HG03095 (cell line): ENCODE data around the gene PTPRCAP.
"Not testable (repeated sequence)": the region's sequence is repeated elsewhere in the genome, so short reads cannot be mapped to it uniquely, and the experiment has no call there.

Experiments
- ATAC-seq: cut with Tn5 transposase; IDR thresholded peaks from one replicate; pipeline ENCODE4 v1.9.1; 2021; ENCODE audit warnings: moderate library complexity; ENCODE audit not compliant: unreplicated experiment

PTPRCAP gene

DNA sequence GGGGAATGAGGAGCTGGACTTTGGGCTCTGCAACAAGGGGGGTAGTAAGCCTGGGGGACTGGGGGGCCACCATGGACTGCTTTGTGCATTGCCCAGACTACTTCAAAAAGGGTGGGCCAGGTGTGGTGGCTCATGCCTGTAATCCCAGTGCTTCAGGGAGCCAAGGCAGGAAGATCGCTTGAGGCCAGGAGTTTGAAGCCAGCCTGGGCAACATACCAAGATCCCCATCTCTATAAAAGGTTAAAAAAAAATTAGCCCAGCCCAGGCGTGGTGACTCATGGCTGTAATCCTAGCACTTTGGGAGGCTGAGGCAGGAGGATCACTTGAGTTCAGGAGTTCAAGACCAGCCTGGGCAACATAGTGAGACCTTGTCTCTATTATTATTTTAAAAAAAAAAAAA is 28.0 kb upstream of the PTPRCAP start:
- not testable (repeated sequence) for ATAC-seq

GRCh38 chr11:67465189-67465510 is 27.7 kb upstream of the PTPRCAP start:
- no peak for ATAC-seq

DNA sequence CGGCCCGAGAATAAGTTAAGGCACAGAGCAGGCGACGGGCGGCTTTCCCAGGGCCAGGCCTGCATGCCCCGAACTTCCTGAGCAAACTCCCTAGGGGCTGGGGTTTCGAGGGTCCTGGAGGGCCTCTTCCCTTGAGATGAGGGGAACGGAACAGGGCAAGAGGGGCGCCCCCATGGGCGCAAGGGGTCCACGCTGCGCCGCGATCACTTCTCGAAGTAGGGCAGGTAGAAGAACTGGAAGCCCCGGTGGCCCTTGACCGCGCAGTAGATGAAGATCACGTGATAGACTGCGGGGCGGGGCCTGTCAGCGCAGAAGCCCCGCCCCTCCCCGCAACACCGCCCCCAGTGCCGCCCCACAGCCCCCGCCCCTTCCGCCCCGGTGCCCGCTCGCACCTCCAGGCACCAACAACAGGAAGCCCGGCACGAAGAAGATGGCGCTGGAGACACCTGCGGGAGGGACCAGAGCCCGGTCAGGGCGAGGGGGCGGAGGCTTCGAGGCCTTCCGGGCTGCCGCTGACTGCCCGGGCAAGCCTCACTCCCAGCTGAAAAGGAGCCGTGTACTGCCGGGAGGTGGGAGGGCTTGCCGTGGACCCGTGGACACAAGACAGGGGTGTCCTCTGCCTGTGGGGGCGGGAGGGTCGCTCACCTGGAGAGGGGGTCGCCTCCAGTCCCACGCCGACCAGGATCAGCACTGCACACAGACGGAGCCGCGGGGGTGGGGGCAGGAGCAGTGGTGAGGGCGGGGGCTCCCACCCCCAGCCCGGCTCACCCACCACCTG is 27.1 kb upstream of the PTPRCAP start:
- peak; percentile 43 for ATAC-seq

DNA sequence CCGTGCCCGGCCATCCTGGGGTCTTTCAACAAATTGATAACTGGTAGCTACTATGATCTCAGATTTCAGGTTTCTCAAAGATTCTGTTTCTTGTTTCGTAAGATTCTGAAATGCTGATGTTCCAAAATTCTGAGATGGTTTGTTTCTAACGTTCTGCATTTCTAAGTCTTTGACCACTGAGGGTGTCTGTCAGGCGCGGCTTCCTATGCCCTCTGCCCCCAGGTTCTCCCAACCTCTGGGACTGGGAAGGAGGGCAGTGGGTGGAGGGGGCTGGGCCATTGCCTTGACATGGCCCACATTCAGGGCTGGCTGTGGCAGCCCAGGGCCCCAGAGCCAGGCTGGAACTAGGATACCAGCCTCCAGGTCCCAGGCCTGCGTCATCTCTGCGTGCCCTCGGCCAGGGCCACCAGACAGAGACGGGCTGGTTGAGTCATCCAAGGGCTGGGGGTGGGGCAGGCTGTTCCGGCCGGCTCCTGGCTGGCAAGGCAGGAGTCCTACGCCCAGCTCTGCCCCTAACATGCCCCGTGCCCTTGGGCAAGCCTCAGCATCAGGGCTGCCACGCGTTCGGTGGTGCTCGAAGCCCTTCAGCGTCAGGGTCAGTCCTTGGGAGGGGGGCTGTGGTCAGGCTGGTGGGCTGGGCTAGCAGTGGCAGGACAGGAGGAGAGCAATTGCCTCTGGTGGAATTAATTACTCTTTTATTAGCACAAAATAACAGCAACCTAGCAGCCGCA is 26.4 kb upstream of the PTPRCAP start:
- no peak for ATAC-seq

DNA sequence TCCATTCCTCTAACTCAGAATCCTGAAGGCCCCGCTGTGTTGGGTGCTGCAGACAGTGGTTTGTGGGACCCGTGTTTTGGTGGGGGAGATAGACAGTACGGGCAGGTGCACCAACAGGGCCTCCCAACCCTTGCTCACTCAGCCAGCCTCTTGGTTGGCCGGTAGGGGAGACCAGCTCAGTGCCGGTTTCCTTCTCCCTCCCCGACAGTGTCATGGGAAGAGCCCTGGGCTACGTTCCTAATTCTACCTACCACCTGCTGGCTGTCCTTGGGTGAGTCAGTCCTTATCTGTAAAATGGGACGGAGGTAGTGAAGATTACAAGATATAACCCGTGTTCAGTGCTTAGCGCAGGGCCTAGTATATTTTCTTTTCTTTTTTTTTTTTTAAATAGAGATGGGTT is 25.7 kb upstream of the PTPRCAP start:
- ATAC-seq, result no peak

GRCh38 chr11:67458266-67458665 is 20.8 kb upstream of the PTPRCAP start:
- ATAC-seq, result no peak

DNA sequence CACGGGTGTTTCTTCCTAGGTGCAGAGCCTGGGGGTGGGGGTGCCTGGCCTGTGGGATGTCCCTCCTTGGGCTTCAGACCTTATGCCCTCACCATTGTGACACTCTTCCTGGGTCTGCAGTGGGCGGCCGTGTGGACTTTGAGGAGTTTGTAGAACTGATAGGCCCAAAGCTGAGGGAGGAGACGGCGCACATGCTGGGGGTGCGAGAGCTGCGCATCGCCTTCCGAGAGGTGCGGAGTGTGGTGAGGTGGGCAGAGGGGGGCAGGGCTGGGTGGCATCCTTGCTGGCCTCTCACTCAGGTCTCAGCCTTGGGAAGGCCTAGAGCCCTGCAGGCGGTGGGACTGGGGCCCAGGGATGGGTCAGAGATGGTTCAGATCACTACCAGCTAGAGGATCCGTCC is 20.0 kb upstream of the PTPRCAP start:
- no peak for ATAC-seq

DNA sequence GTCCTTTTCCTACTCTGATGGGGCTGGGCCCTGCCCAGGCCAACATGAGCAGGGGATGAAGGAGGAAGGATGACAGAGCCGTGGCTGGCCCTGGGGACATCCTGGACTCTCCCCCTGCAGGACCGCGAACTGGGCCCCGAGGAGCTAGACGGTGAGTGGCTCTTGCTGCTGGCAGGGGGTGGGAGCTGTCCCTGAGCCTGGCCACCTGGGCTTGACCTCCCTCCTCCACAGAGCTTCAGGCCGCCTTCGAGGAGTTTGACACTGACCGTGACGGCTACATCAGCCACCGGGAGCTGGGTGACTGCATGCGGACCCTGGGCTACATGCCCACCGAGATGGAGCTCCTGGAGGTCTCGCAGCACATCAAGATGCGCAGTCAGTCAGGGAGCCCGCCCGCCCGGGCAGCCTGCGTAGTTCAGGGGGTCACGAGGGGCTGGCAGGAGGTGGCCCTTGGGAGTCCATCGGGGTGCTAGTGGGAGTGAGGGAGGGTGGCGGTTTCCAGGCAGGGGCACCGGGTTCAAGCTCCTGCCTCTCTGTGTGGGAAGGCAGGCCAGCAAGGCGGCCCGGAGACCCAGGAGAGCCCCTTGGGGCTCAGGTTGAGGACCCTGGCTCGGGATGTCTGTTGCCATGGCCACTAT is 18.7 kb upstream of the PTPRCAP start:
- no peak for ATAC-seq

DNA sequence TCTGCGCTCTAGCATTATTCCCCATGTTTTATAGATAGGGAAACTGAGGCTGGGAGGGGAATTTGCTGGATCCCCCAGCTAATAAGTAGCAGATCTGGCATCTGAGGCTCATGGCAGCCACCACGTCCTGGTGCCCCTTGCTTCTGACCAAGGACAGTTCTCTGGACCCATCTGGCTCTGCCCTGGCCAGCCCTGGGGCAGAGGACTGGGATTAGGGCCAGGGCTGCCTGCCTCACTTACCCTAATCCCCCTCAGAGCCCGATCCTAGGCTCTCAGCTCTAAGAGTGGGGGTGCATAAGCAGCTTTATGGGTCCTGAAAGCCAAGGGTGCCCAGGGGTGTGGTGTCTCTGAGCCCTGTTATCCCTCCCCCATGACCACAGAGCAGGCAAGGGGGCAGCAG is 17.6 kb upstream of the PTPRCAP start, which contains the start of gene CABP4:
Gene CABP4 (plus strand): TSS at position 301 of the 400 bp plus-strand sequence. CDS start 70 bp downstream, at position 371.
- no peak for ATAC-seq

DNA sequence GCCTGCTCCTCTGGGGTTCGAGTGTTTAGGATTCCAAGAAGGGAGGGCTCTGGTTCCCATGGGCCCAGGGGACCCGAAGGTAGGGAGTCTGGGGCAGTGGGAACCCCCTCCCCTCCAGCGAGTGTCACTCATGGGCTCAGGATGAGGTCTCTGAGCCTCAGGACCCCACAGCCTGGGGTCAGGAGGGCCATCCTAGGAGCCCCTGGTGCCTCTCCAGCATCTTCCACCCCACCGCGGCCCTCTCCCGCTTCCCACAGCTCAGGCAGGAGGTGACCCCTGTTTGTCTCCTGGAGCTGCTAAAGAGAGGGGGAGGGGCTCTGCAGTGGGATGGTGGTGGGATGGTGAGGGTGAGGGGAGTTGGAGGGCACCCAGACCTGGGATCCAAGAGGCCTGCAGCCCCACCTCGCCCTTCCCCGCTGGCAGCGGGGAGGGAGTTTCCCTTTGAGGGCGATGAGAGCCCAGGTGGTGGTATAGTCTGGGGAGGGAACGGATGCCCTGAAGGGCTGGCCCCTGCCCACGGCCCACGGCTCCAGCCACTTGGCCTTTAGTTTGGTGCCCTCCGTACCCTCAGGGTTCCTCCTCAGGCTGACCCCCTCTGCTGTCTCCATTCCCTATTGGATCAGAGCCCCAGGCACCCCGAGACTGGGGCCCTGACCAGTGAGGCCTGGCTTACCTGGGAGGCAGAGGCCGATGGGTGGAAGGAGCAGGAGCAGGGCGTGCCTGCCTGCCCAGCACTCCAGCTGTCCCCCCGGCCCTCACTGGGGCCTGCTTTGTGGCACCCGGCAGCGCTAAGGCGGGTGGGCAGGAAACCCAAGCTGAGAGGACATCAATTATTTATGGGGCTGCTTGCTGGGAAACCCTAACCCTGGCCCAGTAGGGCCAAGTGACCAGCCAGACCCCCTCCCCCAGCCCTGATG is 16.6 kb upstream of the PTPRCAP start:
- no peak for ATAC-seq

DNA sequence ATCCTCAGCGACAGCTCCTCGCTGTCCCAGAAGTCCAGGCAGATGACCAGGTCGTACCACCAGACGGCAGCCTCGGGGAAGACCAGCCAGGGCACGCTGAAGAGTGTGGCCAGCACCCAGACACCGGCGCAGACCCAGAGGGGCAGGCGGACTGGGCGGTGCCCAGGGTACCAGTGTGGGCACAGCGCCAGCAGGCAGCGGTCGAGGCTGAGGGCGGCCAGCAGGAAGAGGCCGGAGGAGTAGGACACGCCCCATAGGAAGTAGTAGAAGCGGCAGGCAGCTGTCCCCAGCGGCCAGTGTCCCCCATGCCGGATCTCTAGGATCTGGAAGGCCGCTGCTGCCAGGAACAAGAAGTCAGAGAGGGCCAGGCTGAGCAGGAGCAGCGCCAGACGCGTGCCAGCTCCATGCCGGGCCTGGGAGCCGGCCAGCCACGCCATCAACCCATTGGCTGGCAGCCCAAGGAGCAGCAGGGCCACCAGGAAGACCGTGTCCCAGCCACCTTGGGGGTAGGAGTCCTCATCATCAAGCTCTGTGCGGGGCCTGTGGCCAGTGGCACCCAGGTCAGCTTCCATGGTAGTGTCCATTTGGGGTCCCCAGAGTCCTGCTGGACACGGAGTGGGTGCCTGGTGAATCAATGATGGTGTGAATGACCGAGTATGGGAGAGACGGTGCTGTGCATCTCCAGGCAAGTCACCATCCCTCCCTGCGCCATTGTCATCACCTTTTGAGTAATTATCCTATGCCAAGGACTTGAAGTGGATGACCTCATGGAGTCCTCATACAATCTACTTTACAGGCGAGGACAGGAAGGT is 14.9 kb upstream of the PTPRCAP start, which contains the start of gene GPR152:
Gene GPR152 (minus strand): TSS at position 589 of the 812 bp plus-strand sequence. CDS start 5 bp downstream, at position 584.
- no peak for ATAC-seq

- ATAC-seq, result no peak
Measured at GRCh38 chr11:67451658-67451976, 14.1 kb upstream of the PTPRCAP start.

- no peak for ATAC-seq
Measured at GRCh38 chr11:67450796-67451657, 13.5 kb upstream of the PTPRCAP start.

GRCh38 chr11:67449116-67449844 is 11.8 kb upstream of the PTPRCAP start:
- no peak for ATAC-seq

DNA sequence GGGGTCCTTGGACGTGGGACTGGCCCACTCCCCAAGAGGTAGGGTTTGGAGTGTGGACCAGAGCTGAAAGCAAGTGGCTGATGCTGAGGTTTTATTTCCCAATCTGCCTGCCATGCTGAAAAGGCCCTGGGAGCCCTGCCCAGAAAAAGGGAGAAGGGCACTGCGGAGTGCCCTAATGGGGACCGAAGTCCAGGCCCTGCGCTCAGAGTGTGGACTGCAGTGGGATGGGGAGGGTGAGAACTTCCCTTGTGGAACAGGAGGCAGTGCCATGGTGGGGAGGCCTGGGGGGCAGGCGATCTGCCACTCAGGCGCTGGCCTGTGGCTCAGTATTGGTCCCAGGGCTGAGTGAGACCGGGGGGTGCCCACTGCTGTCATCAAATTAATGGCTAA is 10.7 kb upstream of the PTPRCAP start:
- no peak for ATAC-seq

DNA sequence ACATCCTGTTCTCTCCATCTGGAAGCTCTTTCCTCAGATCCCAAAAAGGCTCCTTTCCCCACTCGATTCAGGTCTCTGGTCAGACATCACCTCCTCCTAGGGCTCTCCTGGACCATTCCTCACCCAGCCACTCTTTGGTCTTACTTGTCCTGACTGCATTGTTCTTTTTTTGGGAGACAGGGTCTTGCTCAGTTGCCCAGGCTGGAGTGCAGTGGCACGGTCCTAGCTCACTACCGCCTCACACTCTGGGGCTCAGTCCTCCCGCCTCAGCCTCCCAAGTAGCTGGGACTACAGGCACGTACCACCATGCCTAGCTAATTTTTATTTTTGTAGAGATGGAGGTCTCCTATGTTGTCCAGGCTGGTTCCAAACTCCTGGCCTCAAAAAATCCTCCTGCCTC is 8.0 kb upstream of the PTPRCAP start:
- ATAC-seq, result no peak

- no peak for ATAC-seq
Measured at GRCh38 chr11:67442504-67443404, 5.3 kb upstream of the PTPRCAP start.
